Esophagus muscularis mucosa (tissue), 4 donors: ENCODE measurements around the gene OSBP2.

Experiments
- EP300 ChIP-seq: sonication (generic); formaldehyde crosslinking; IDR thresholded peaks from one replicate; pipeline ENCODE4 v1.6.1; 2017; ENCODE audit warnings: antibody characterized with exemption
- POLR2A ChIP-seq: fragments of 450-650 bp; IDR thresholded peaks from one replicate; pipeline ENCODE4 v1.6.1; 2017; ENCODE audit warnings: antibody characterized with exemption, moderate library complexity, mild to moderate bottlenecking, low read depth
- POLR2AphosphoS5 ChIP-seq, 2 donors: sonication (generic); formaldehyde crosslinking; IDR thresholded peaks; one replicate each; pipeline ENCODE4 v1.6.1; 2017; ENCODE audit warnings: antibody characterized with exemption in 2 of 2
- TF ChIP-seq, protein P1 (sequence below), 3 experiments: fragments of 200-600 bp in 2 of 3; fragments of 450-650 bp in 1 of 3; sonication (generic) in 2 of 3; IDR thresholded peaks; one replicate each; pipeline ENCODE4 v1.5.1; 2017 to 2019; ENCODE audit warnings: antibody characterized with exemption in 3 of 3, mild to moderate bottlenecking in 2 of 3, moderate library complexity in 1 of 3

DNA sequence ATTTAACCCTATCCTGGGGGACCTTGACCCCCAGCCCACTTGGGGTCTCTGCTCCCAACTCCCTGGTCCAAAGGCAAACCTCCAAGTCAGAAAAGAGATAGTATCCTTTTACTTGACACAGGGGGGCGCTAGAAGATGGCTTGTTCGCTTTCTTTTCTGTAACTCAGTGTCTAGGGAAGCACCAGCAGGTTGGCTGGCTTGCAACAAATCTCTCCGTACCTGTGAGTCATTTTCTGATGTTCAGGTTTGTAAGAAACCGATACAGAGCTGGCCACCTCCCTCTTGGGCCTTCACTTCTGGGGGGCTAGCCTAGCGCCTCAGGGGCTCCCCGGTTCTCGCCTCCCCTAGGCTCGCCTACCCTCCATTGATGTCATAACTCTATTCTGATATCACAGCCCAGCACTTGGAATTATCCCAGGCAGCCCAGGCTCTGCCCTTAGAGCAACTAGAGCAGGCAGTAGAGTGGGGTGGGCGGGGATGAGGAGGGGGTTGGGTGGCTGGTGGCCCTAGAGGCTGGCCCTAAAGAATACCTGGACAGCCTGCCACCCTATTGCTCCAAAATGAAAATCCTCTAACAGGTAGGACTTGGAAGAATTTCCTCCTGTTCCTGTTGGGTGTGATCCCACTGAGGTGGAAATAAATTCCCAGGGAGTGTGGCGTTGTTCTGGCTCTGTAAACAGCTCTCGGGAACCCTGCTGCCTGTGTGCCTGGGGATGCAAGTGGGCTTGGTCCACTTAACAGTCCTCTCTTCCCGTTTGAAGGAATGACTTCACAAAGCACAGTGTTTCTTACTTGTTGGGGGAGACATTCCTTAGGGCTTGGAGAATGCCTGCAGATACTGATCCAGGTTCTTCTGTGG is 69.4 kb downstream of the OSBP2 start:
- TF ChIP-seq POLR2A = no peak
- TF ChIP-seq, protein P1, sequence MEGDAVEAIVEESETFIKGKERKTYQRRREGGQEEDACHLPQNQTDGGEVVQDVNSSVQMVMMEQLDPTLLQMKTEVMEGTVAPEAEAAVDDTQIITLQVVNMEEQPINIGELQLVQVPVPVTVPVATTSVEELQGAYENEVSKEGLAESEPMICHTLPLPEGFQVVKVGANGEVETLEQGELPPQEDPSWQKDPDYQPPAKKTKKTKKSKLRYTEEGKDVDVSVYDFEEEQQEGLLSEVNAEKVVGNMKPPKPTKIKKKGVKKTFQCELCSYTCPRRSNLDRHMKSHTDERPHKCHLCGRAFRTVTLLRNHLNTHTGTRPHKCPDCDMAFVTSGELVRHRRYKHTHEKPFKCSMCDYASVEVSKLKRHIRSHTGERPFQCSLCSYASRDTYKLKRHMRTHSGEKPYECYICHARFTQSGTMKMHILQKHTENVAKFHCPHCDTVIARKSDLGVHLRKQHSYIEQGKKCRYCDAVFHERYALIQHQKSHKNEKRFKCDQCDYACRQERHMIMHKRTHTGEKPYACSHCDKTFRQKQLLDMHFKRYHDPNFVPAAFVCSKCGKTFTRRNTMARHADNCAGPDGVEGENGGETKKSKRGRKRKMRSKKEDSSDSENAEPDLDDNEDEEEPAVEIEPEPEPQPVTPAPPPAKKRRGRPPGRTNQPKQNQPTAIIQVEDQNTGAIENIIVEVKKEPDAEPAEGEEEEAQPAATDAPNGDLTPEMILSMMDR (IDR thresholded peaks at IDR 0.05) = peak; percentile 40 to 54 (median 51)
- no peak for TF ChIP-seq POLR2AphosphoS5 (IDR thresholded peaks at IDR 0.05)
- no peak for TF ChIP-seq EP300
